GM12864 (cell line): ENCODE results near the gene TBCA.

ENCODE experiments used
- DNase-seq: peaks from one replicate; pipeline ENCODE4 v3.0.0-alpha.2; 2011; ENCODE audit warnings: low read depth
- H3K4me3 ChIP-seq: 2 replicates; pipeline ENCODE4 v1.5.1; 2011; ENCODE audit warnings: mild to moderate bottlenecking, low read depth, low read length, control low read depth
- TF ChIP-seq, protein P1 (sequence below): IDR thresholded peaks from 2 replicates; pipeline ENCODE4 v1.5.1; 2011; ENCODE audit warnings: low read depth, mild to moderate bottlenecking, moderate library complexity, low read length, control low read depth, inconsistent platforms; ENCODE audit errors: missing control alignments

TBCA gene

DNA sequence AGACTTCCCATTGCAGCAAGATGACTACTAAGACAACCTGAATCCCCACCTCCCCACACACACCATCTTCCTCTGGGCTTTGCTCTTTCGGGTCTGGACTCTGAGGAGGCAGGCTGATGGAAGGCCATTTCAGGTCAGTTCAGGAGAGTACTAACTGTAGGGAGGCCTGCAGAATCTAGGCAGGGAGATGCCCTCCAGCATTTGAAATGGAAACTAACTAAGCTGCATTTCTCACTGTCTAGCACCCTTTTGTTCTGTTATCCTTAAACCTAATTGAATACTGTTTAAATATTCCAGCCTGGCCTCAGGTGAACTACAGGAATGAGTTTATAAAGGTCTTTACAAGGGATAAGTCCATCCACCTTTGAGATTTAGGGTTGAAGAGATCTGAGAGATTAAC, 4.9 kb upstream of the TBCA start:
- no peak overlapping the region for H3K4me3 ChIP-seq
- DNase-seq: no peak
- TF ChIP-seq, protein P1, sequence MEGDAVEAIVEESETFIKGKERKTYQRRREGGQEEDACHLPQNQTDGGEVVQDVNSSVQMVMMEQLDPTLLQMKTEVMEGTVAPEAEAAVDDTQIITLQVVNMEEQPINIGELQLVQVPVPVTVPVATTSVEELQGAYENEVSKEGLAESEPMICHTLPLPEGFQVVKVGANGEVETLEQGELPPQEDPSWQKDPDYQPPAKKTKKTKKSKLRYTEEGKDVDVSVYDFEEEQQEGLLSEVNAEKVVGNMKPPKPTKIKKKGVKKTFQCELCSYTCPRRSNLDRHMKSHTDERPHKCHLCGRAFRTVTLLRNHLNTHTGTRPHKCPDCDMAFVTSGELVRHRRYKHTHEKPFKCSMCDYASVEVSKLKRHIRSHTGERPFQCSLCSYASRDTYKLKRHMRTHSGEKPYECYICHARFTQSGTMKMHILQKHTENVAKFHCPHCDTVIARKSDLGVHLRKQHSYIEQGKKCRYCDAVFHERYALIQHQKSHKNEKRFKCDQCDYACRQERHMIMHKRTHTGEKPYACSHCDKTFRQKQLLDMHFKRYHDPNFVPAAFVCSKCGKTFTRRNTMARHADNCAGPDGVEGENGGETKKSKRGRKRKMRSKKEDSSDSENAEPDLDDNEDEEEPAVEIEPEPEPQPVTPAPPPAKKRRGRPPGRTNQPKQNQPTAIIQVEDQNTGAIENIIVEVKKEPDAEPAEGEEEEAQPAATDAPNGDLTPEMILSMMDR: no peak

DNA sequence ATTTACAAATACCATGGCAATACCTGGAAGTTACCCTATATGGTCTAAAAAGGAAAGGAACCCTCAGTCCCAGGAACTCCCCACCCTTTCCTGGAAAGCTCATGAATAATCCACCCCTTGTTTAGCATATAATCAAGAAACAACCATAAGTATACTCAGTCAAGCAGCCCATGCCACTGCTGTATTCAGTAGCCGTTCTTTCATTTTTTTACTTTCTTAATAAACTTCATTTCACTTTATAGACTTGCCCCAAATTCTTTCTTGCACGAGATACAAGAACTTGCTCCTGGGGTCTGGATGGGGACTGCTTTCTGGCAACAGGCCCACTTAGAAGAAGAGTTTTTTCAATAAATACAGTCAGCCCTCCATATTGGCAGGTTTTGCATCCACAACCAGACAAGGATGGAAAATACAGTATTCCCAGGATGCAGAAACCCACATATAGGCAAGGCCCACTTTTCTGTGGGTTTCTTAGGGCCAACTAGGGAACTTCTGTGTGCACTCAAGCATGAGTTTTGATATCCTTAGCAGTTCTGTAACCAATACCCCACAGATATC, 2.8 kb upstream of the TBCA start:
- no peak for DNase-seq
- TF ChIP-seq, protein P1: no peak
- H3K4me3 ChIP-seq: no peak overlapping the region

DNA sequence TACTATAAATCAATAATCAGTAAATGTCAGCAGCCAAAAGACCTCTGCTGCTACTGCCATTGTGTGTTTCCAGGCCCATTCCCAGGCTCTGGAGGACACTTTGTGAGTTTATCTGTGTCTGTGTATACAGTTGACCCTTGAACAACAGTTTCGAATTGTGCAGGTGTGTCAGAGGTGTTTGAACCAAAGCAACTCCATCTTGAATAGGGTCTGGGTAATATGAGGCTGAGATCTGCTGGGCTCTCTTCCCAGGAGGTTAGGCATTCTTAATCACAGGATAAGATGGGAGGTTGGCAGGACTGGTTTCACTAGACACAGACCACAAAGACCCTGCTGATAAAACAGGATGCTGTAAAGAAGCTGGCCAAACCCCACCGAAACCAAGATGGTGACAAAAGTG, 2.3 kb upstream of the TBCA start:
- TF ChIP-seq, protein P1: no peak
- no peak for DNase-seq
- no peak overlapping the region for H3K4me3 ChIP-seq

DNA sequence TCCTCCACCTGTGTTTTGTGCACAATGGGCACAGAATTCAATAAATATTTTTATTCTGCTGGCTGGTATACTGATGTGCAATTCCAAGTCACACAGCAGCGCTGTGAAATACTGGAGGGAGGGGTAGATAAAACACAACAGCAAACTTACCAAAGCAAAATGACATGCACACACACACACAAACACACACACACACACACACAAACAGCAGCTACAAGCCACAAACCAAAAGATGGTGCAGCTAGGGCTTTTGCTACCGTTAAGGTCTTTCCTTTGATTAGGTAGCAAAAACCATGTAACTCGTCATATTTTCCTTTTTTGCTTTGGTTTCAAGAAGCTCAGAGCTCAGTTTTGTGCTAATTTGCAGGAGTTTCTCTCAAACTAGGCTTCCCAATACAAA, 1.8 kb upstream of the TBCA start:
- TF ChIP-seq, protein P1: no peak
- DNase-seq: no peak
- no peak overlapping the region for H3K4me3 ChIP-seq

DNA sequence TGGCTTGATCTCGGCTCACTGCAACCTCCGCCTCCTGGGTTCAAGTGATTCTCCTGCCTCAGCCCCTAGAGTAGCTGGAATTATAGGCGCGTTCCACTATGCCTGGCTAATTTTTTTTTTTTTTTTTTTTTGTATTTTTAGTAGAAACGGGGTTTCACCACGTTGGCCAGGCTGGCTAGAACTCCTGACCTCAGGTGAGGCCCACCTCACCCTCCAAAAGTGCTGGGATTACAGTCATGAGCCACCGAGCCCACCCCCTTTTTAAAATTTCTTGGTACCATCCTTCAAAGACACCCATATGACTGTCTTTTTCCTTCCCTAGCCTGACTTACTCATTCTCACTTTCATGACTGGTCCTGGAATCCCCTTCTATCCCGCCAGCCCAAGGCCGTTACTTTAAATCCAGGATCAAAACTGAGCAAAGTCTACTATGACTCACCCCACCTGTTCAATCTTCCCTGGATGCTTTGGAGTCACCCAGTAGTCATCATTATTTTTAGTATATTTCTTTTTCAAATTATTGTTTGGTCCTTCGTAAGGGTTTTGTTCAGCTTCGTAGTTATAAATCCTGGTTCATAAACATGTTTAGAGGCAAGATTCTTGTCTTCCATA, 1.2 kb upstream of the TBCA start:
- no peak overlapping the region for H3K4me3 ChIP-seq
- TF ChIP-seq, protein P1: no peak
- DNase-seq: no peak

DNA sequence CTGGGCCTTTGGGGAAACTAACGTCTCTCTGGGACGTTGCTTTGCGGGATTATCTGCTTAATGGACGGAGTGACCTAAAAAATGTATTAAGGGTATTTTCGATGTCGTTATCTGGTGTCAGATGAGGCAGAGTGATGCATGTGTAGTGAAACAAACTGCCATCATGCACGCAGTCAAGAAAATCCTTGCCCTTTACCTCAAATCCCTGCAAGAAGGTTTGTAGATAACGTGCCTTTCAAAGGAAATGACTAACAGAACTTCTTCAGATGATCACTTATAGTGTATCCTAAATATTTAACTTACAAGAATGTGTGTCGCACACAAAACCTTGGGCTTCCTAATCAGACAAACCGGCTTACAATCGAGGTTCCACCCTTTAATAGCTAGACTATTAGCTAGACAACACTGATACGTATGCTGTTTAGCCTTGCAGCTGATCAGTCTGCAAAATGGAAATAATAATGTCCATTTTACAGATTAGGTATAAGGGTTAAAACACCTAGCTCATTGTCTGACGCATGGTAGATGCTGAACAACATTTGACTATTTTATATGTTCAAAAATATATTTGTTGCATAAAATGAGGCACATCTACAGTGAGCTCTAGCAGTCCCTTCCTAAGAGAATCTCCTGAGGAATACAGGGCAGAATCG, 541 bp upstream of the TBCA start:
- no peak for DNase-seq
- peak overlapping the region; percentile 70 for H3K4me3 ChIP-seq

More for the DNA sequence above, 541 bp upstream of the TBCA start:
- TF ChIP-seq, protein P1: no peak
